GM19035 (cell line): ENCODE results near the gene ATG9A.

Experiments used
- ATAC-seq: cut with Tn5 transposase; IDR thresholded peaks from one replicate; pipeline ENCODE4 v1.9.1; 2021; ENCODE audit not compliant: unreplicated experiment

The ATG9A gene

GRCh38 chr2:219178377-219179175, 50.9 kb downstream of the ATG9A start:
- peak; percentile 17 for ATAC-seq

- ATAC-seq, result peak; percentile 45
Observed at GRCh38 chr2:219177552-219178376, 51.7 kb downstream of the ATG9A start, which contains the start of gene RETREG2. RETREG2 (plus strand) TSS chr2:219178275; CDS start chr2:219178353, 78 bp downstream.

- peak; percentile 61 for ATAC-seq
Observed at GRCh38 chr2:219176818-219177551, 52.5 kb downstream of the ATG9A start, which contains the start of gene CNPPD1. CNPPD1 (minus strand) TSS chr2:219176925; CDS start chr2:219176828, 97 bp downstream.

- peak; percentile 24 for ATAC-seq
Observed at GRCh38 chr2:219175928-219176817, 53.3 kb downstream of the ATG9A start.

- no peak for ATAC-seq
Observed at GRCh38 chr2:219175486-219175885, 54.0 kb downstream of the ATG9A start.

GRCh38 chr2:219174801-219175200, 54.6 kb downstream of the ATG9A start:
- no peak for ATAC-seq

- no peak for ATAC-seq
Observed at GRCh38 chr2:219174146-219174545, 55.3 kb downstream of the ATG9A start.

- no peak for ATAC-seq
Observed at GRCh38 chr2:219173176-219173575, 56.3 kb downstream of the ATG9A start.

- ATAC-seq, result no peak
Observed at GRCh38 chr2:219172231-219173154, 56.9 kb downstream of the ATG9A start.

- no peak for ATAC-seq
Observed at GRCh38 chr2:219171231-219171651, 58.2 kb downstream of the ATG9A start.

- ATAC-seq, result no peak
Observed at GRCh38 chr2:219169930-219170654, 59.3 kb downstream of the ATG9A start, which contains the start of gene SLC23A3. SLC23A3 (minus strand) TSS chr2:219170029; CDS start chr2:219169984, 45 bp downstream.
